SH-SY5Y (cell line): ENCODE results near the gene CTBP2.

Experiments
- GATA2 ChIP-seq: IDR thresholded peaks from 2 replicates; pipeline ENCODE4 v1.6.1; 2011; ENCODE audit warnings: mild to moderate bottlenecking, low read depth, low read length
- GATA3 ChIP-seq: IDR thresholded peaks from 2 replicates; pipeline ENCODE4 v1.6.1; 2011; ENCODE audit warnings: low read depth, mild to moderate bottlenecking, low read length, moderate library complexity

Gene CTBP2

DNA sequence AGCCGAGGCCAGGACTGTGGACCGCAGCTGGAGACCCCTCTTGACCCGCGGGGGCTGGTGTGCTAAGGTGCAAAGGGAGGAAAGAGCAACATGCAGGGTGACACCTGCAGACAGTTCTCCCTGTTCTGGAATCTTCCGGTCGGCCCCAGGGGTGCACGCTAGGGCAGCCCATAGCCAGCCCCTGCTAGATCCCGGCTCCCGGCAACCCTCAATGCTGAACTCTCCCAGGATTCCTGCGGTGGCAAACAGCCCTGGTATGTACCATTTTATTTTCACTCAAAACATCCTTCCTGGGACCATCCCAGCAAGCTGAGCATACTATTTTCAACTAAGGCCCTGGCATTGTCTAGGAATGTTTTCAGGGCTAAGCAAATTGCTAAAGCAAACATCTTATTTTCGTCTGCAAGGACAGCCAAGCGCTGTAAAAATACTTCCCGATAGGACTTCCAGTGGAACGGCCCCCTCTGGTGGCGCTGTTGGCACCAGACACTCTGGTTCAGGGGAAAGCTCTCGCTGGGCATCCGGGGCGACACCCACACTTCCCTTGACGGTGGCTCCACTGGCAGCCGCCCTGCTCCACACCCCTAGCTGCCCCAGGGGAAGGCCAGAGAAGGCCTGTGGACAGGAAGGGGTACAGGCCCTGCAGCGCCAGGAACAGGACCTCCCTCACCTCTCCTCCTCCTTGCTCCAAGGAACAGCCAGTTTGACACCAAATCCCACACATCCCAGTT, 99.4 kb downstream of the CTBP2 start:
- TF ChIP-seq GATA2 (no peak), GATA3 (no peak)

DNA sequence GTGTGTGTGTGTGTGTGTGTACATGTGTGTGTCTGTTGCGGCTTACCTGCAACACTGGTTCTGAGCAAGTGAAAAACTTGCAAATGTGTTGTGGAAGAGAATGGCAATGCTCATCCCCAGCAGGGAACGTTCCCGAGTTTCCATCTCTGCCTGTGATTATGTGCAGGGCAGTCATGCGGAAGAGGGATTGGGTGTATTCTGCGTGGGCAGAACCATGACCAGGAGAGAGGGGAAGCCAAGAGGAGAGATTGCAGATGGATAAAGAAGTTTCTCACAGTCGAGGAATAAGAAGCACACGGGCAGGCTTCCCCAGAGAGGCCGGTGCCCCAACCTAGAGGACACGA, 99.9 kb downstream of the CTBP2 start:
- TF ChIP-seq GATA2 (no peak), GATA3 (no peak)

DNA sequence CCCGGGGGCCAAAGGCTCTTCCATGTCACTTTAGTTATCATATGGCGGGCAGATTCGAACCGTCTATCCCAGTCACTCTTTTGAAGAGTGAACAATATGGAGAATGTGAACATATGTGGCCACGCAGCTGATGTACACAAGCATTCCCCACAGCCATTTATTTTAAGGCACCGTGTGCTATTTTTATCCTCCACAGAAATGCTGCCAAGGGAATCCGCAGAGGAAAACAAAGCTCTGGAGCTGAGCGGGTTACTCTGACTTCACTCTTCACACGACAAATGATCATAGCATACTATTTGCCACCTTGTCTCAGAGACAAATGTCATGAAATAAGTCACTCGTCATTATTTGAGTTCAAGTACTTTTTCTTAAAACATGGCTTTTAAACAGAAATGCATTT, 100.3 kb downstream of the CTBP2 start:
- no peak for TF ChIP-seq GATA3

DNA sequence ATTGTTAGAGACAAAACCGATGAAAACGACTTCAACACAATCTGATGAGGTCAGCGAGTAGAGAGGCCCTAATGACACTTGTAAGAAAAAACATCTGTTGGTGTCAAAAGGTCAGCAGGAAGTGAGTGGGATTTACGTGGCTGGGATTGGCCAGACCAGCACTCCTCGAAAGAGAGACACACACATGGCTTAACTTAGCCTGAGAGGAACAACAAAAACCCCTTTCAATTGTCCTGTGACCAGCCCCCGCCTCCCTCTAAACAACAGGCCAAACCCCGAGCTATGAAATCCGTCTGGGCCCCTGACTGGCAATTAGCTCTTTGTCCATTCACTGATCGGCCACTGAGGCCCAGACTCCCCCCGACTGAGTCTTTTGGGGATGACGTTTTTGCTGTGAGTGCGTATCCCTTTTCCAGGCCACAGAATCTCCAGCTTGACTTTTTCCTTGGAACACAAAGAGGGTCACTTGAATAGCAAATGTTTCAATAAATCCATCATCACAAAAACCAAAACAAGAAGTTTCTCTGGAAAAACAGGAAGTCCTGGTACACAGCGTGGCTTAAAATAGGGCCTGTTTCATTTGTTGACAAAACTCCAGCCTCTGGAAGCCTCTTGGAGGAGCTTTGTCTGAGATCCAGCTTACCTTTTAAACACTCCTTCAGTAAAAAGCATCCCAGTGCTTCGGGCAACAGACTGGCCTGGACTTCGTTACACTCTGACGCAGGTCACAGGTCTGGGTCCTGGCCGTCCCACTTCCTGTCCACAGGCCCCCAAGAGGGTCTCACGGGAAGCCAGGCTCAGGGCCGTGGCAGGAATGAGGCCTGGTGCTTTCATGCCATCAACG, 103.0 kb downstream of the CTBP2 start:
- no peak for TF ChIP-seq GATA3
- TF ChIP-seq GATA2 = no peak

DNA sequence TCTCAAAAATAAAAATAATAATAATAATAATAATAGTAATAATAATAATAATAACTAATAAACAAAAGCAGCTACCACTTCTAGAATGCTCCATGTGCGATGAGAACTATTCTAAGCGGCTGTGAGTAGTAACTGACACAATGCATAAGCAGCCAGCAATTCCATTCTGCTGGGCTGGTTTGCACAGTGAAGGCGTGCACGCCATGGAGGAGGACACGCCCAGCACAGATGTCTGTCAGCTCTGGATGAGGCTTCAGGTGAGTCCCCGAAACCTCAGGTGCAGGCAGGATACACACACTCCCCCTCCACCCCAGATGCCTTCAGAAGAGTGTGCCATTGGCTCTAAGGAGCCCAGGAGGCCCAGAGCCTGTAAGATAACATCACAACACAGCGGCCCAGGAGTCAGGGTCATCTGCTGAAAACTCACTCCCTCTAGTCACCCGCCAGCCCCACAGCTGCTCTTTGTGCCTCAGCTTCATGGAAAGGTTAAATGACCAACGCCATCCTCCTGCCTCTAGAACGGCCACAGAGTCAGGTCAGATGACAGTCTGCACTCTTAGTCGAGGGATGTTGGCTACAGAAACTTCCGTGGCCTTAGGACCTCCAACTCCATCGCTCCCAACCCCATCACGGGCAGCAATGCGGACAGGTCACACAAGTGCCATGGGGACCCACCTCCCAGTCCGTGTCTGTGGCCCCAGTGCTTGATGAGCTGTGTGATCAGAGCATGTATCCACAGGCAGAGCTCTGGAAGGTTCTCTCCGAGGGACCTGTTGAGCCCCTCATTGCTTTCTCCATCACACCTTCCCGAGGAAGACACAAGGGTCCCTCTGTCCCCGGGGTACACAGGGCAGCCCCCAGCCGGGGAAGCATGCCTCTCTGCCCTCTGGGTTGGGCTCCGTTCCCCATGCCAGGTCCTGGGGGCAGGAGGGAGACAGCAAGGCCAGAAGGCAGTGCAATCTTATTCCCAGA, 103.9 kb downstream of the CTBP2 start:
- TF ChIP-seq GATA3 (no peak), GATA2 (peak; percentile 50)

DNA sequence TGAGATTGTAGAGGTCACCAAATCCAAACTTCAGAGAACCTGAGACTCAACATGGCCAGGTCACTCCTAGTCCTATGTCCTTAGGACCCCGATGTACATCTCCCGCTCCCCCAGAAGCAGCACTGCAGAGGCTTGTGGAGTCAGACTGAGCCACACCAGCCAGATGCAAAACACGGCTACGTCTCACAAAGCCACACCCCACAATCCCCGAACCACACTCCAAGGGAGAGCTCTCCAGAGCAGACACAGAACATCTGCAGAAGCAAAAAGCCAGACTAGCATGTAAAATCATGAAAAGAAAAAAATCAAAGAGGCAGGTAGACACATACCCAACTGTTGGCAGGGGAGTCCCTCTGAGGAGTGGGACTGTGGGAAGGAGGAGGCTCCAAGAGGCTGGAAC, 104.9 kb downstream of the CTBP2 start:
- TF ChIP-seq GATA3 (no peak), GATA2 (no peak)

DNA sequence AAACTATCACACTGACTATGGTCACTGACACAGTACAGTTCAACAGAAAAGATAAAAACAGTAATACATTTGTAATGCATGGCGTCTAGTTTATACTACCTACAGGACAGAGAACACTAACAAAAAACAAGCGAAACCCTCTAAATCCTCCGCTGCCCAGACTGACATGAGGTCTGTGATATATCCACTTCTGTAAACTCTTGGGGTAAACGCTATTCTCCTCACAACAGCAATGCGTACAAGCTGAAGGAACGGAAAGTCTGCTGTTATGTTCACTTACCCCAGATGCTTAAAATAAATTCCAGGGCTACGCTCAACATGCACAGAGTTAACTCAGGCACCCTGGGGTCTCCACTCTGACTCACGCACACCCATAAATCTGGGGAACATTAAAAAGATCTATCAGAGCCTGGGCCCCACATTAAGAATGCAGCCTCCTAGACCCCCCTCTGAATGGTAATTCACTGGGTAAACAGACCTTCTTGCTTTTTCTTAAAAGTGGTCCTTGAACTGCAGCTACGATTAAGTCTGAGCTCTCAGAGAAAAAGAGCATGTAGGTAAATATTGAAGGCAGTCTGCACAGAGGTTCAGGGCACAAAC, 105.6 kb downstream of the CTBP2 start:
- TF ChIP-seq GATA2 (no peak), GATA3 (no peak)

DNA sequence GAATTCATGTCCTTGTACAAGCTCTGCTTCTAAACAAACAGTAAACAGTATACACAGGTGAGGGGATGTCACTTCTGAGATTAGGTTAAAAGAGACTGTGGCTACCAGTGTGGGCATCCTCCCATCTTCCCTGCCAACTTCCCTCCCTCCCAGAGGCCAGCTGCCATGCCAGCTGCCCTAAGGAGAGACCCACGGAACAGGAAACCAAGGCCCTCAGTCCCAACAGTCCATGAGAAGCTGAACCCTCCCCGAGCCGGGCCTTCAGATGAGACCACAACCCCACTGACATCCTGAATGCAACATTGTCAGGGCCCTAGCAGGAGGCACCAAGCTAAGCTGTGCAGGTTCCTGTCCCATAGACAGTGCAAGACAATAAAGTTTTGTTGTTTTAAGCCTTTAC, 106.1 kb downstream of the CTBP2 start:
- no peak for TF ChIP-seq GATA2
- no peak for TF ChIP-seq GATA3

DNA sequence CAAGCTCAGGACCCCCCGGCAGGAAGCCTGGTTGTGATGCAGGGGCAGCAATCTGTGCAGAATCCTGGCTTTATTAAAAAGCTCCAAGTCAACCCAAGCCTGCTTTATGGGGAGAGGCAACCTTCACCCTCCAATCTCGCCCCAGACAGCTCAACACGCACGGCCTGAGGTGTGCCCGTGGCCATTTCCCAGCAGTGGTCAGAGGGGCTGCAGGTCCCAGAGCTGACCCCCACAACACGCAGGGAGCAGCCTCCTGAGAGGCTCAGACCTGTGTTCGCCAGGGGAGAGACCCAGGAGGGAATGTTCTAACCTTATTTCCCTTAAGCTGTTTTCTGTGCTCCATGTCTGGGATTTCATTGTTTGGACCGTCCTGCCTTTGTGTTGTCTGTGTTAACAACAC, 108.2 kb downstream of the CTBP2 start:
- no peak for TF ChIP-seq GATA2
- no peak for TF ChIP-seq GATA3

DNA sequence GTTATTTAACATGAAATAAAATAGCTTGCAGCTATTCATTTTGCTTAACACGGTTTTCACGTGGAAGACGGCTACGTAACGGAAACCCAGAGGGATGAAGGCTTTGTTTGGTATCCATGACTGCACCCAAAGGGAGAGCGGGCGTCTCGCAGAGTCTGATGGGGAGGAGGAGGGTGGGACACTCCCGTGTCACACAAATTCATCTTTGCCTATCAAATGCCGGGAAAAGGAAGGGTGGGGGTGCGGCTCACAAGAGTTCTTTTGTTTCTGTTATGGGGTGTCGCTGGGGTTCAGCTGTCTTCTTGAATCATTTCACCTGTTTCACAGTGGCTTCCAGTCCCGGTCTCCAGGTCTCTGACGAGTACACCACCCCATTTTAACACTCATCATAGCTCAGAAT, 110.0 kb downstream of the CTBP2 start:
- no peak for TF ChIP-seq GATA3
- TF ChIP-seq GATA2 = no peak

DNA sequence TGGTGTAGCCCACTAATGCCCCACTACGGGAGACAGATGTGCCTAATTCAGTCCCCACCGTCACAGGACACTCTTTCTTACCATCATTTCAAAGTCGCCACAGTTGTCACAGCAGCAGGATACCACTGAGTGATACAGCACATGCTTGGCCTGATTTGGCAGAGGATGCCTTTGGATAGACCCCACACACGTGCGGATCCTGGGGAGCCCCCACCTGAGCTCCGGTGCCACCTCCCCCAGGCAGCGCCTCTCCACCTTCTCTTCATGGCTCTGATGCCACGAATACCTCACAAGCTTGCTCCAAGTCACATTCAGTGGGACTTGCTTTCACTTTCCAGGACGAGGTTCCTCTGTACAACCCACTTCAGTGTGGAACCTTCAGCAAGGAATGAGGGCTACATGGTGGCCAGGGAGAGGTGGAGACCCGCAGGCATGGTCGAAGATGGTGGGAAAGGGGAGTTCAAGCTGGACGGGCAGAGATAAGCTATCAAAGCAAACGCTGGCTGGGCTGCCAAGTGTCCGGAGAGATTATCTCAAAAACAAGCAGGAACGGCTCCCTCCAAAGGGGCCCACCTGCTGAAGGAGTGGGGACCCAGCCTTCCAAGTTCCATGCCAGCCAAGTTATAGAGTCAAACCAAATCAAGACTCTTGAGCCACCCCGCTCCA, 111.0 kb downstream of the CTBP2 start:
- TF ChIP-seq GATA2 (no peak), GATA3 (no peak)

DNA sequence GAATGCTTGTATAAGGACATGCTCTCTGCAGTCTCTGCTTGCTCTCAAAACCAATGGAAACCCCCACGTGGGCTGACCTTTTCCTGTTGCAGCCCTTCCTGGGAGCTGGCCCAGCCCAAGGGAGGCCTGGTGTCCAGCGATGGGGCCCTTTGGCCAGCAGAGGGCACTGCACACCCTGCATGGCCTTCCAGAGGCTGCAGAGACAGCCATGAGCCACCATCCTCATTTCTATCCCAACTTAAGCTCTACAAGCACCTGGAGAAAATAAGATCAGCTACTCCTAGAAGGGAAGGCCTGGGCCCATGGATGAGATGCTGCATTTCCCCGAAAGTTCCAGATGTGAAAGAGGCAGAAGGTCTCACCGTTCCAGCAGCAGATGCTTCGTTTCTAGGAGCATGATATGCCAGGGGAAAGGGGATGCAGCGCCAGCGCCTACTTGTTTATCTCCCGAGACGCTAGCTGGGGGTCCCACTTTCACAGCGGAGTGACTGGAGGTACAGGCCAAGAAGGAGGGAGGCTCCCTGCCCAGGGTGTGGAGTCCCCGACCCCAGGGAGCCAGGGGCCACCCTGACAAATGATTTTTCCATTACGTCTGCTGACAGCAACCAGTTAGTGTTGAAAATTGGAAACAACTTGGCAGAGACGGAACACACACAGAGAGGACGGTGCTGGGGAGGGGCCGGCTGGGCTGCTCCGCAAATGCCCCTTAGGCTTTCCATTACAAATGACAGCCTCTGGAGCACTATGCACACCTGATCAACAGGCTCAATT, 112.1 kb downstream of the CTBP2 start:
- no peak for TF ChIP-seq GATA2
- no peak for TF ChIP-seq GATA3
